Ishikawa (cell line): ENCODE data around the gene FSTL4.

Experiments
- CEBPB ChIP-seq: IDR thresholded peaks from 2 replicates; pipeline ENCODE4 v1.6.1; 2012
- CREB1 ChIP-seq: IDR thresholded peaks from 2 replicates; pipeline ENCODE4 v1.6.1; 2012; ENCODE audit warnings: low read depth
- EGR1 ChIP-seq: IDR thresholded peaks from 2 replicates; pipeline ENCODE4 v1.6.1; 2012
- EP300 ChIP-seq: IDR thresholded peaks from 2 replicates; pipeline ENCODE4 v1.6.1; 2012; ENCODE audit warnings: borderline replicate concordance
- FOXM1 ChIP-seq: IDR thresholded peaks from 2 replicates; pipeline ENCODE4 v1.6.1; 2012; ENCODE audit warnings: low read depth, borderline replicate concordance
- NFIC ChIP-seq: IDR thresholded peaks from 2 replicates; pipeline ENCODE4 v1.6.1; 2012
- RAD21 ChIP-seq: IDR thresholded peaks from 2 replicates; pipeline ENCODE4 v1.6.1; 2012; ENCODE audit warnings: low read depth
- TAF1 ChIP-seq: IDR thresholded peaks from 2 replicates; pipeline ENCODE4 v1.6.1; 2012; ENCODE audit warnings: low read depth, mild to moderate bottlenecking
- TCF12 ChIP-seq: IDR thresholded peaks from 2 replicates; pipeline ENCODE4 v1.6.1; 2012; ENCODE audit warnings: low read depth
- TEAD4 ChIP-seq: IDR thresholded peaks from 2 replicates; pipeline ENCODE4 v1.6.1; 2012
- YY1 ChIP-seq: IDR thresholded peaks from 2 replicates; pipeline ENCODE4 v1.6.1; 2012; ENCODE audit warnings: low read depth
- ZBTB7A ChIP-seq: IDR thresholded peaks from 2 replicates; pipeline ENCODE4 v1.6.1; 2012; ENCODE audit warnings: low read depth
- TF ChIP-seq, protein P1 (sequence below): IDR thresholded peaks from 2 replicates; pipeline ENCODE4 v1.6.1; 2012; ENCODE audit warnings: low read depth, mild to moderate bottlenecking
- TF ChIP-seq, protein P2 (sequence below): IDR thresholded peaks from 2 replicates; pipeline ENCODE4 v1.6.1; 2012
- TF ChIP-seq, protein P3 (sequence below): IDR thresholded peaks from 2 replicates; pipeline ENCODE4 v1.6.1; 2012

Gene FSTL4

DNA sequence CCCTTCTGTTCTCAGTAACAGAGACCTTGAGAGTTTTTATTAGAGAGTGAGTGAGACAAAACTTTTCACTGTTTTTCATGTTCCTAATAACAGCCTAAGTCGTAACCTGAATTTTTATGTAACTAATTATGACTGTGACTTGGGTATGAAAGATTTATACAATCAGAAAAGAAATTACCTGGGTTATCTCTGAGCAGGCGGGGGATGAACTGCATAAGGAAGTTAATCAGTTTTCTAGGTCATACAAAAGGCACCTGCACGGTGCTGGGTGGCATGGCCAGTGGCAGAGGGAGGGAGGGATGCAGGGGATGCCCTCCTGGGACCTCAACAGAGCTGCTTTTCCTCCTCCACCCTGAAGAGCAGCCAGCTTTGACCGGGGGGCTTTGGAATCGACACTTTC is 340.7 kb downstream of the FSTL4 start:
- TF ChIP-seq EGR1 (no peak), CEBPB (no peak), TEAD4 (no peak), TCF12 (no peak)
- TF ChIP-seq, protein P1, sequence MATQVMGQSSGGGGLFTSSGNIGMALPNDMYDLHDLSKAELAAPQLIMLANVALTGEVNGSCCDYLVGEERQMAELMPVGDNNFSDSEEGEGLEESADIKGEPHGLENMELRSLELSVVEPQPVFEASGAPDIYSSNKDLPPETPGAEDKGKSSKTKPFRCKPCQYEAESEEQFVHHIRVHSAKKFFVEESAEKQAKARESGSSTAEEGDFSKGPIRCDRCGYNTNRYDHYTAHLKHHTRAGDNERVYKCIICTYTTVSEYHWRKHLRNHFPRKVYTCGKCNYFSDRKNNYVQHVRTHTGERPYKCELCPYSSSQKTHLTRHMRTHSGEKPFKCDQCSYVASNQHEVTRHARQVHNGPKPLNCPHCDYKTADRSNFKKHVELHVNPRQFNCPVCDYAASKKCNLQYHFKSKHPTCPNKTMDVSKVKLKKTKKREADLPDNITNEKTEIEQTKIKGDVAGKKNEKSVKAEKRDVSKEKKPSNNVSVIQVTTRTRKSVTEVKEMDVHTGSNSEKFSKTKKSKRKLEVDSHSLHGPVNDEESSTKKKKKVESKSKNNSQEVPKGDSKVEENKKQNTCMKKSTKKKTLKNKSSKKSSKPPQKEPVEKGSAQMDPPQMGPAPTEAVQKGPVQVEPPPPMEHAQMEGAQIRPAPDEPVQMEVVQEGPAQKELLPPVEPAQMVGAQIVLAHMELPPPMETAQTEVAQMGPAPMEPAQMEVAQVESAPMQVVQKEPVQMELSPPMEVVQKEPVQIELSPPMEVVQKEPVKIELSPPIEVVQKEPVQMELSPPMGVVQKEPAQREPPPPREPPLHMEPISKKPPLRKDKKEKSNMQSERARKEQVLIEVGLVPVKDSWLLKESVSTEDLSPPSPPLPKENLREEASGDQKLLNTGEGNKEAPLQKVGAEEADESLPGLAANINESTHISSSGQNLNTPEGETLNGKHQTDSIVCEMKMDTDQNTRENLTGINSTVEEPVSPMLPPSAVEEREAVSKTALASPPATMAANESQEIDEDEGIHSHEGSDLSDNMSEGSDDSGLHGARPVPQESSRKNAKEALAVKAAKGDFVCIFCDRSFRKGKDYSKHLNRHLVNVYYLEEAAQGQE: no peak

DNA sequence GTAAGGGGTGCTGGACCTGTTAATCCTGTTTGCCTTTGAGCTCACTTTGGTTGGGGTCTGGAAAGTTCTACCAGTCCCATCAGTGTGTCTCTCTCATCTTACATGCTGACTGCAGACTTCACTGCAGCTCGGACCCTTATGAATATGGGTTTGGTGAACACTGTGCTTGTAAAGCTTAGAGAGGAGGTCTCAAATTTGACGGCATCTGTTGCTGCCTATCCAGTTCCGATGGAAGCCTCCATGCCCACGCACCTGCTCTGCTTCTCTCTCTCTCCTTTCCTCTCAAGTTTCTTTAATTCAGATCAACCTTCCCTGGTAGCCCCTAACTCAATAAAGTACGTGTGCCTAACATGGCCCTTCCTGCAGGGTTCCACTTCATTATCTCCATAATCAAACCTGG is 342.6 kb downstream of the FSTL4 start:
- TF ChIP-seq YY1: no peak
- TF ChIP-seq TEAD4: no peak
- TF ChIP-seq ZBTB7A: no peak
- TF ChIP-seq, protein P2, sequence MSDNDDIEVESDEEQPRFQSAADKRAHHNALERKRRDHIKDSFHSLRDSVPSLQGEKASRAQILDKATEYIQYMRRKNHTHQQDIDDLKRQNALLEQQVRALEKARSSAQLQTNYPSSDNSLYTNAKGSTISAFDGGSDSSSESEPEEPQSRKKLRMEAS: no peak
- no peak for TF ChIP-seq RAD21
- TF ChIP-seq TCF12: no peak
- TF ChIP-seq, protein P1: no peak
- no peak for TF ChIP-seq TAF1
- TF ChIP-seq CREB1: no peak
- TF ChIP-seq, protein P3, sequence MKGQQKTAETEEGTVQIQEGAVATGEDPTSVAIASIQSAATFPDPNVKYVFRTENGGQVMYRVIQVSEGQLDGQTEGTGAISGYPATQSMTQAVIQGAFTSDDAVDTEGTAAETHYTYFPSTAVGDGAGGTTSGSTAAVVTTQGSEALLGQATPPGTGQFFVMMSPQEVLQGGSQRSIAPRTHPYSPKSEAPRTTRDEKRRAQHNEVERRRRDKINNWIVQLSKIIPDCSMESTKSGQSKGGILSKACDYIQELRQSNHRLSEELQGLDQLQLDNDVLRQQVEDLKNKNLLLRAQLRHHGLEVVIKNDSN: no peak
- no peak for TF ChIP-seq CEBPB
- no peak for TF ChIP-seq NFIC
- no peak for TF ChIP-seq FOXM1

DNA sequence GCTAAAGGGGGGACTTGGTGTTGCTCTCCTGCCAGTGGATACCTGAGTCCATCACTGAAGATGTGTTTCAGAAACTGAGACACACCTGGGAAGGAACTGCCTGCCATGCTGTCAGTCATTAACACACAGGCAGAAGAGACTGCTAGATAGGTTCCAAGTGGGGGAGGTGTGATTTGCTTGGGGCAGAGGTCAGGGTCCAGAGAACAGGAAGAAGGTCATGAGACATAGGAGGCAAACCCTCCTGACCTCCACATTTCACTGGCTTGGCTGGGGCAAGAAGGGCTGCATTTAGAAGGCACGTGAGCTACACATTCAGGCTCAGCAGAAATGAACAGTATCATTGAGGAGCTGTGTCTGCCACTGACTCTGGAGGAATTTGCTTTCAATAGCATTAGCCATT is 344.7 kb downstream of the FSTL4 start:
- no peak for TF ChIP-seq FOXM1
- TF ChIP-seq RAD21: no peak
- TF ChIP-seq, protein P1: no peak
- TF ChIP-seq TCF12: no peak
- no peak for TF ChIP-seq YY1
- TF ChIP-seq, protein P2: no peak
- no peak for TF ChIP-seq NFIC

DNA sequence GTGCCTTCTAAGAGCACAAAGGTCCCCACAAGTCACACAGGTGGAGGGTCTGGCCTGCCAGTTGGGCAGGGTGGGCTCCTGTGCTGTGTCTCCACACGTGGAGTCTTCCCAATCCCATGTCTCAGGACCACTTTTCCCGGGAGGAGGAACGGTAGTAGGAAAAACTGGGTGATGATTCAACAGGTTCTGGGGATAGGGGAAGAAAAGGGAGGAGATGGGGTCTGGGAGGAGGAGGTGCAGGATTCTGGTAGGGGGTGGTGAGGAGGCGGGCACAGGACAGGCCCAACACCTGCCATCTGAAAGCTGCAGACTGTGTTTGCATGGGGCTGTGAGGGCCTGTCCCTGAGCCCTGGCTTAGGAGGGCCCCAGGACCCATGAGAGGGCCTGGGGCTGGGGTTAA is 345.4 kb downstream of the FSTL4 start:
- TF ChIP-seq ZBTB7A: no peak
- no peak for TF ChIP-seq EGR1
- TF ChIP-seq FOXM1: no peak
- TF ChIP-seq TEAD4: no peak
- TF ChIP-seq YY1: no peak
- TF ChIP-seq, protein P3: no peak
- TF ChIP-seq, protein P1: no peak
- no peak for TF ChIP-seq NFIC
- TF ChIP-seq TAF1: no peak
- TF ChIP-seq CEBPB: no peak
- TF ChIP-seq, protein P2: no peak
- TF ChIP-seq RAD21: no peak
- TF ChIP-seq CREB1: no peak
- no peak for TF ChIP-seq EP300
- TF ChIP-seq TCF12: no peak
